ENCODE data around the gene SYNE3.

- TF ChIP-seq POLR2AphosphoS5 (IDR thresholded peaks at IDR 0.05; ENCODE audit: insufficient read depth in 1 of 2, low read depth in 1 of 2) (no peak), POLR2A (IDR thresholded peaks at IDR 0.05) (no peak), CTCF (IDR thresholded peaks at IDR 0.05) (no peak)
These were observed 8.1 kb downstream of the SYNE3 start for GRCh38 chr14:95508377-95508776.

Measured in vagina (tissue), 2 donors.